Stimulated activated CD4-positive, alpha-beta T cell treated with anti-CD3 and anti-CD28 coated beads, Interleukin-12 subunit alpha, Interleukin-12 subunit beta, amount 100 ng/mL, for 24 hours (primary cell): ENCODE measurements around the gene COX6B1.
A peak's percentile ranks its signal among the peaks of the same experiment; 100 is the strongest.
"Not testable (repeated sequence)": the region's sequence is repeated elsewhere in the genome, so short reads cannot be mapped to it uniquely, and the experiment has no call there.

Experiments used
- DNase-seq, 2 experiments: peaks; one replicate each; pipeline ENCODE4 v3.0.0-alpha.2; 2020; ENCODE audit warnings: low read depth in 2 of 2

COX6B1 gene

DNA sequence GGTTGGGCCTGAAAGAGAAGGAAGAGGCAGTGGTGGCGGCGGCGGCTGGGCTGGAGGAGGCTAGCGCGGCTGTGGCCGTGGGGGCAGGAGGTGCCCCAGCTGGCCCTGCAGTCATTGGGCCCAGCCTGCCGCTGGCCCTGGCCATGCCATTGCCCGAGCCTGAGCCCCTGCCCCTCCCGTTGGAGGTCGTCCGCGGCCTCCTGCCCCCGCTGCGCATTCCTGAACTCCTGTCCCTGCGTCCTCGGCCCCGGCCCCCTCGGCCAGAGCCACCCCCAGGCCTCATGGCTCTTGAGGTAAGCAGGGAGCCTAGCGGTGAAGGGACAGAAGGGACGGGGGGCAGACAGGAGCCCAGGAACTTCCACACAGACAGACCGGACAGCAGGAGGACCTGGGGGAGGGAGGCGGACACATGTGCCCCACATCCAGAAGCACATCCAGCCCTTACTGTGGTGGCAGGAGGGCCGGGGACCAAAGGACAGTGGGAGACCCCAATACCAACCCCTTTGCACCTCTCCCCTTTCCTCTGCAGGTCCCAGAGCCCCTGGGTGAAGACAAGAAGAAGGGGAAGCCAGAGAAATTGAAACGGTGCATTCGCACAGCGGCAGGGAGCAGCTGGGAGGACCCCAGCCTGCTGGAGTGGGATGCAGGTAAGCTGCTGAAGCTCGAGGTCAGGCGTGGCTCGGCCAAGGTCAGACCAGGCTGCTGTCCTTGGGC lies 14.2 kb upstream of the COX6B1 start:
- DNase-seq: no peak

DNA sequence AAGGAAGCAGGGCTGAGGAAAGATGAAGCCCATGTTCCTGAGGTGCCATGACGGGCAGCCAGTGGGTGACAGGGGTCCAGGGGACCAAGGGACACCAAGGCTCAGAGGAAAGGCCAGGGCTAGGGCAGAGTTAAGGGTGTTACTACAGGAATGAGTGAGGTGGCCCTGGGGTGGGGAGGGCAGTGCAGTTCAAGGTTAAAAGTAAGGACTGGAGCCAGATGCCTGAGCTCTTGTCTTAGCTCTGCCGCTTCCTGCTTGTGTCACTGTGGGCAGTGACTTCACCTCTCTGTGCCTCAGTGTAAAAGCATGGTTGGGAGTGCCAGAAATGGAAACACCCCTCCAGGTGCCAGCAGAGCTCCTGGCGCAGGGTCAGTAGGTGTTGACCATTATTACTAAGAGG lies 11.5 kb upstream of the COX6B1 start:
- no peak for DNase-seq

DNA sequence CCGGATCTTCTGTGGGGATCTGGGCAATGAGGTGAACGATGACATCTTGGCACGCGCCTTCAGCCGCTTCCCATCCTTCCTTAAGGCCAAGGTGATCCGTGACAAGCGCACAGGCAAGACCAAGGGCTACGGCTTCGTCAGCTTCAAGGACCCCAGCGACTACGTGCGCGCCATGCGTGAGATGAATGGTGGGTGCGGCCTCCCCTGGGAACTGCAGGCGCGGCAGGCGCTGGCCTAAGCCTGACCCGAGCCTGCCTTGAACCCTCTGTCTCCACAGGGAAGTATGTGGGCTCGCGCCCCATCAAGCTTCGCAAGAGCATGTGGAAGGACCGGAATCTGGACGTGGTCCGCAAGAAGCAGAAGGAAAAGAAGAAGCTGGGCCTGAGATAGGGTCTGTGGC lies 11.0 kb upstream of the COX6B1 start:
- DNase-seq: no peak

DNA sequence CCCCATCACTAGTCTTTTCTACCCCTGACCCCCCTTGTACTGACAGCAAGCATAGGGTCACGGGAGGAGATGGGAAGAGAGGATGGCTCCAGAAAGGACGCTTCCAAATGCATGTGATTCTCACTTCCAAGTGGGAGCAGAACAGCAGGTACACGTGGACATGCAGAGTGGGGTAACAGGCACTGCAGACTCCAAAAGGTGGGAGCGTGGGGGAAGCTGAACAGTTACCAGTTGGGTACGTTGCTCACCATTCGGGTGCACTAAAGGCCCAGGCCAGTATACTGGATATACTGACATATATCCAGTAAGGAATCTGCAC lies 8.8 kb upstream of the COX6B1 start:
- DNase-seq: no peak

DNA sequence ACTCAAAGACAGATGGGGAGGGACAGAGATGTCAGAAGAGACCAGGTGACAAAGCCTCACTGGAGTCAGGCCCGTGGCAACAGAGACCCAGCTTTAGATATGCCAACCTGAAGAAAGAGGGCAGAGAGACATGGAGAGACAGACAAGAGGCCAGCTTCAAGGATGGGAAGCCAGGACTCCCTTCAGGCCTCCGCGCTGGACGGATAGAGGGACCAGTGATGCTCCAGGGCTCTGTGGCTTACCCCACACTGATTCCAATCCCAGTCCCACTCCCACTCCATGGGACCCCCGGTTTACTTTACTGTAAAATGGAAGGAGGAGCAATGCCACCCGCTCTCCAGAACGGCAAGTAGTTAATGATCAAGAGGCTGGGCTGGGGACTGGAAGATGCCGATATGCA lies 8.3 kb upstream of the COX6B1 start:
- no peak for DNase-seq

DNA sequence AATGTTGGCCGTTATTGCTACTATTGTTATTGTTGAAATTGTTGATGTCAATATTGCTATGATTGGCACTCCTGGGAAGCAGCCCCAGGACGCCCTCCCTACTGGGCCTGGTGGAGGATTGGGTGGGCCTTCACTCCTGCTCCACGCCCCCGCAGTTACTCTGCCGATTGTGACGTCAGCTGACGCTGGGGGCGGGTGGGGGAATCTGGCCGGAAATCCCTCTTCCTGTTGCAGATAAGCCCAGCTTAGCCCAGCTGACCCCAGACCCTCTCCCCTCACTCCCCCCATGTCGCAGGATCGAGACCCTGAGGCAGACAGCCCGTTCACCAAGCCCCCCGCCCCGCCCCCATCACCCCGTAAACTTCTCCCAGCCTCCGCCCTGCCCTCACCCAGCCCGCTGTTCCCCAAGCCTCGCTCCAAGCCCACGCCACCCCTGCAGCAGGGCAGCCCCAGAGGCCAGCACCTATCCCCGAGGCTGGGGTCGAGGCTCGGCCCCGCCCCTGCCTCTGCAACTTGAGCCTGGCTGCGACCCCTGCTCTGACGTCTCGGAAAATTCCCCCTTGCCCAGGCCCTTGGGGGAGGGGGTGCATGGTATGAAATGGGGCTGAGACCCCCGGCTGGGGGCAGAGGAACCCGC lies 6.5 kb upstream of the COX6B1 start, which contains the start of gene ETV2:
ETV2 (plus strand) TSS at position 231 of the 637 bp plus-strand sequence. CDS start 716 bp downstream, outside the sequence.
- no peak for DNase-seq

DNA sequence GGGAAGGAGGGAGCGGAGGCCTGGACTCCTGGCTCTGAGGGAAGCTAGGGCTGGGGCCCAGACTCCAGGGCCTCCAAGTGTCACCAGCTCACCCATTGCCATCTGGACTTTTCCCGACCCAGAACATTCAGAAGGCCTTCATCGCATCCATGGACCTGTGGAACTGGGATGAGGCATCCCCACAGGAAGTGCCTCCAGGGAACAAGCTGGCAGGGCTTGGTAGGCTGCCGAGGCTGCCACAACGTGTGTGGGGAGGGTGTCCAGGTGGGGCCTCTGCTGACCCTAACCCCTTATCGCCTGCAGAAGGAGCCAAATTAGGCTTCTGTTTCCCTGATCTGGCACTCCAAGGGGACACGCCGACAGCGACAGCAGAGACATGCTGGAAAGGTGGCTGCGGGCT lies 5.8 kb upstream of the COX6B1 start:
- no peak for DNase-seq

DNA sequence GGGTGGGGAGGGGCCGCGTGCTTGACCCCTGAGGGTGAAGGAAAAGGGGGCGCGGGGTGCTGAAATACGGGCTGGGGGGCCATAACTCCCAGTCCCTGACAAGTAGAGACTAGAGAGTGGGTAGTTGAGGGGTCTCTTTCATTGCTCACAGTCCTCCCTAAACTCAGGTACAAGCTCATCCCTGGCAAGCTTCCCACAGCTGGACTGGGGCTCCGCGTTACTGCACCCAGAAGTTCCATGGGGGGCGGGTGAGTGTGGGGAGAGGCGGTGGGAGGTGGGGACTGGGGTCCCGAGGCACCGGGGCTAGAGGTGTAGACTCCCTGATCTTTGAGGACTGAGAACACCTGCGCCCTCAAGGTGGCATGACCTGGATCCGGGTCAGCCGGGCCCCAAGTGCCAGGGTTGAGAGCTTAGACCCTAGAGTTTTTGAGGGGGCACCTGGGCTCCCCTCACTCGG lies 5.3 kb upstream of the COX6B1 start:
- no peak for DNase-seq

DNA sequence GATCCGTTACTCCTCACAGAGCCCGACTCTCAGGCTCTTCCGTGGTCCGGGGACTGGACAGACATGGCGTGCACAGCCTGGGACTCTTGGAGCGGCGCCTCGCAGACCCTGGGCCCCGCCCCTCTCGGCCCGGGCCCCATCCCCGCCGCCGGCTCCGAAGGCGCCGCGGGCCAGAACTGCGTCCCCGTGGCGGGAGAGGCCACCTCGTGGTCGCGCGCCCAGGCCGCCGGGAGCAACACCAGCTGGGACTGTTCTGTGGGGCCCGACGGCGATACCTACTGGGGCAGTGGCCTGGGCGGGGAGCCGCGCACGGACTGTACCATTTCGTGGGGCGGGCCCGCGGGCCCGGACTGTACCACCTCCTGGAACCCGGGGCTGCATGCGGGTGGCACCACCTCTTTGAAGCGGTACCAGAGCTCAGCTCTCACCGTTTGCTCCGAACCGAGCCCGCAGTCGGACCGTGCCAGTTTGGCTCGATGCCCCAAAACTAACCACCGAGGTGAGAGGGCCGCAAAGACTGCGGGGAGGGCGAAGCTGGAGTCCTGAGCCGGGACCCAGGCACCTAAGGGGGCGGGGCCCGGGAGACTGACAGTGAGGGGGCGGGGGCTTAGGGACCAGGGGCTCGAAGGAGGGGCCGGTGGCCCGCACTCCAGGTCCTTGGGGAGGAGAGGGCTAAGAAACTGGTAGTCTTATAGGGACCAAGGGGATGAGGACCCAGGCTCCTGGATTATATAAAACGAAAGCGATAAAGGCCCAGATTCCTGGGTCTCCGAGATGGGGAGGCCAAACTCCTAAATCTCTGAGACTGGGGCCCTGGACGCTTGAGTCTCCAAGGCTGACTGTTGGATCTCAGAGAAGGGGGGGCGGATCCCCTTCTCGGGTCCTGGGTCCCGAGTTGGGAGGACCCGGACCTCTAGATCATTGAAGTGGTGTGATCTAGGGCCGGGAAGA lies 4.6 kb upstream of the COX6B1 start:
- DNase-seq: peak; percentile 59 to 78

DNA sequence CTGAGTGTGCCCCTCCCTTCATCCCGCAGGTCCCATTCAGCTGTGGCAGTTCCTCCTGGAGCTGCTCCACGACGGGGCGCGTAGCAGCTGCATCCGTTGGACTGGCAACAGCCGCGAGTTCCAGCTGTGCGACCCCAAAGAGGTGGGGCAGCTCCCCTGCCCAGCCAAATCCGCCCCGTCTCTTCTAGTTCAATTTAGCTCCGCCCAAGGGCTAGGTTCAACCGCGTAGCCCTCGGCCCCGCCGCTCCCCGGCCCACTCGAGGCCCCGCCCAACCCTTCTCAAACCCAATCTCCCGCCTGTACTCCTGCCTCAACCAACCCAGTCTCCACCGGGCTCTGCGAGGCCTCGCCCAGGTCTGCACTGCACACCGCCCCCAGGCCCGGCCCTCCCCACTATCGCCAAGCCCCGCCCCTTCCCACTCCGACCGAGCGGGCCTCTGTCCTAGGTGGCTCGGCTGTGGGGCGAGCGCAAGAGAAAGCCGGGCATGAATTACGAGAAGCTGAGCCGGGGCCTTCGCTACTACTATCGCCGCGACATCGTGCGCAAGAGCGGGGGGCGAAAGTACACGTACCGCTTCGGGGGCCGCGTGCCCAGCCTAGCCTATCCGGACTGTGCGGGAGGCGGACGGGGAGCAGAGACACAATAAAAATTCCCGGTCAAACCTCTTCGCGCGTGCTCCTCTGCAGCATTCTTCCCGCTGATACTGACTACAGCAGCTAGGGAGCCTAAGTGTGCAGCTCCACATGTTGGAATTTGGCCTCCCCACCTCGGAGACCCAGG lies 3.7 kb upstream of the COX6B1 start:
- peak; percentile 86 to 97 for DNase-seq

DNA sequence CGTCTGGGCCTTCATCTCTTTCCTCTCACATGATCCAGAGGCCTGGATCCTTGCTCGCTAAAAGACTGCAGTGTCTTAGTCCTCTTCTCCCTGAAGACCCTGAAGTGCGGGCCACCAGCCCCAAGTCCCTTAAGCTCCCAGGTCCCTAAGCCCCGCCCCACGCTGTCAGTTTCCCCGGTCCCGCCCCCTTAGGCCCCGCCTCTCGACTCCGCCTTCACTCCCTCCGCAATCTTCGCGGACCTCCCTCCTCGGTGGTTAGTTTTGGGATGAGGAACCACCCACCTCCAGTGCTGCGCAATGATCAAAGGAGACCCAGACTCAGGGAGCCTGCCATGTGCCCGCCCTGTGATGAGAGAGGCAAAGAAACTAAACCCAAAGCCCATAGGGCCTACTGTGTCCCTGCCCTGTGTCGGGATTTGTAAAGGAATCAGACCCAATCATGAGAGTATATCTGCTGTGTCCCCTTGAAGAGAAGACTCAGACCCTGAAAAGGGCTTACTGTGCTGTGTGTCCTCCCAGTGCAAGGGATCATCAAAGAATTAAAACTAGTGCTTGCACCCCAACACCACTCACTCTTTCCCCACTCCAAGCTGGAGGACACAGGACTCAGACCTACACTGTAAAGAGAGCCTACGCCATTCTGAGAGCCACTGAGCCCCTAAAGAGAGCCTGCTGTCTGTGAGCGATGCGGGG lies 3.0 kb upstream of the COX6B1 start:
- DNase-seq: peak; percentile 67 to 90

DNA sequence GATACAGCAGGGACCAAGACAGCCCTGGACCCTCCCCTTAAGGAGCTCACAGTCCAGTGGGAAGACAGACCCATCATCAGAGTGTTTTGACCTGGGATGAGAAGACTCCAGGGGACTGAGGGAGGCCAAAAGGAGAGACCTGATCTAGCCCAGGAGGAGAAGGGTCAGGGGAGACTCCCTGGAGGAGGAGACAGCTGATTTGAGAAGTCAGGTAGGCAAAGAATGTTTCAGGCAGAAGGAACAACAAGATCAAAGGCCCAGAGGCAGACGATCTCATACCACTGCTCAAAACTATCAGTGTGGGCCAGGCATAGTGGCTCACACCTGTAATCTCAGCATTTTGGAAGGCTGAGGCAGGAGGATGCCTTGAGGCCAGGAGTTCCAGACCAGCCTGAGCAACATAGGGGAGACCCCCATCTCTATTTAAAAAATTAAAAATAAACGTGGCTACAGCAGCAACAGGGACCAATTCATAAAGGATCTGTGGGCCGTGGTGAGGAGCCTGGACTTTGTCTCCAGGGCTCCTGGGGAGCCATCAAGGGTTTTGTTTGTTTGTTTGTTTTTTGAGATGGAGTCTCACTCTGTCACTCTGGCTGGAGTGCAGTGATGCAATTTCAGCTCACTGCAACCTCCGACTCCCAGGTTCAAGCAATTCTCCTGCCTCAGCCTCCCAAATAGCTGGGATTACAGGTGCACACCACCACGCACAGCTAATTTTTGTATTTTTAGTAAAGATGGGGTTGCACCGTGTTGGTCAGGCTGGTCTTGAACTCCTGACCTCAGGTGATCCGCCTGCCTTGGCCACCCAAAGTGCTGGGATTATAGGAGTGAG lies 2.2 kb upstream of the COX6B1 start:
- DNase-seq: no peak

DNA sequence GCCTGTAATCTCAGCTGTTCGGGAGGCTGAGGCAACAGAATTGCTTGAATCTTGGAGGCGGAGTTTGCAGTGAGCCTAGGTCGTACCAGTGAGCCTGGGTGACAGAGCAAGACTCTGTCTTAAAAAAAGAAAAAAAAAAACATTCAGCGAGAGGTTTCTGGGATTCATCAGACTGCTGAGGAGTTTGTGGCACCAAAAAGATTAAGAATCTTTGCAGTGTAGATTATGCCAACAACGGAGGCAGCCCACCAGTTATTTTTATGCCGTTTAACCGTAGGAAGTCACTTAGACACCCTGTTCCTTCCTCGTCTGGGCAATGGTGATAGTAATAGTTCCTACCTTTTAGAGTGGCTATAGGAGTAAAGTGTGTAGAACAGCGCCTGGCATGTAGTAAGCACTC lies 2.5 kb downstream of the COX6B1 start:
- no peak for DNase-seq

DNA sequence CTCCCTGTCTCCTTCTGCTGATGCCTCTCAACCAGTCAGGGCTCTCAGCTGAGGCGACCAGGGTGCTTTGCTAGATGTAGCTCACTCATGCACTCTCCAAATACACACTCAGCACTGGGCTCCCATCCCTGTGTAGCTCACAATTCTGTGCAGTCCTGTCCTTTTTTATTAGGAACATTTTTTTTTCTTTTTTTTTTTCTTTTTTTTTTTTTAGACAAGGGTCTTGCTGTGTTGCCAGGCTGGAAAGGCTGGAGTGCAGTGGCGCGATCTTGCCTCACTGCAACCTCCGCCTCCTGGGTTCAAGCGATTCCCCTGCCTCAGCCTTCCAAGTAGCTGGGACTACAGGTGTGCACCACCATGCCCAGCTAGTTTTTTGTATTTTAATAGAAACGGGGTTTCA lies 6.7 kb downstream of the COX6B1 start:
- not testable (repeated sequence) for DNase-seq

DNA sequence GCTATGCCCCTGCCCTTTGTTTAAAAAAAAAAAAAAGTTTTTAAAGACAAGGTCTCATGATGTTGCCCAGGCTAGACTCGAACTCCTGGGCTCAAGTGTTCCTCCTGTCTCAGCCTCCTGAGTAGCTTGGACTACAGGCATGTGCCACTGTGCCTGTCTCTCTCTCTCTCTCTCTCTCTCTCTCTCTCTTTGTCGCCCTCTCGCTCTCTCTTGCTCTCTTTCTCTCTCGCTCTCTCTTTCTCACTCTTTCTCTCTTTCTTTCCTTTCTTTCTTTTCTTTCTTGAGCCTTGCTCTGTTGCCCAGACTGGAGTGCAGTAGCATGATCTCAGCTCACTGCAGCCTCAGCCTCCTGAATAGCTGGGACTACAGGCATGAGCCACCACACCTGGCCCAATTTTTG lies 7.5 kb downstream of the COX6B1 start:
- no peak for DNase-seq

DNA sequence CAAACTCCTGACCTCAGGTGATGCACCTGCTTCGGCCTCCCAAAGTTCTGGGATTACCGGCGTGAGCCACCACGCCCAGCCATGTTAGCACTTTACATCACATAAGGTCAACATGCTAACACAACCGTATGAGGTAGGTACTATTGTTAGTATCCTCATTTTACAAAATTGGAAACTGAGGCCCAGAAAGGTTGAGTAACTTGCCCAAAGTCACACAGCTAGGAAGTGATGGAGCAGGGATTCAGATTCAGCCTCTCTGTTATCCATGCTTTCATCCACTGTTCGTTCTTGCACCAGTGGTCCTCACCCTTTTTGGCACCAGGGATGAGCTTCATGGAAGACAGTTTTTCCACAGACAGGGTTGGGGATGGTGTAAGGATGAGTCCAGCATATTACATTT lies 8.6 kb downstream of the COX6B1 start:
- DNase-seq: no peak

DNA sequence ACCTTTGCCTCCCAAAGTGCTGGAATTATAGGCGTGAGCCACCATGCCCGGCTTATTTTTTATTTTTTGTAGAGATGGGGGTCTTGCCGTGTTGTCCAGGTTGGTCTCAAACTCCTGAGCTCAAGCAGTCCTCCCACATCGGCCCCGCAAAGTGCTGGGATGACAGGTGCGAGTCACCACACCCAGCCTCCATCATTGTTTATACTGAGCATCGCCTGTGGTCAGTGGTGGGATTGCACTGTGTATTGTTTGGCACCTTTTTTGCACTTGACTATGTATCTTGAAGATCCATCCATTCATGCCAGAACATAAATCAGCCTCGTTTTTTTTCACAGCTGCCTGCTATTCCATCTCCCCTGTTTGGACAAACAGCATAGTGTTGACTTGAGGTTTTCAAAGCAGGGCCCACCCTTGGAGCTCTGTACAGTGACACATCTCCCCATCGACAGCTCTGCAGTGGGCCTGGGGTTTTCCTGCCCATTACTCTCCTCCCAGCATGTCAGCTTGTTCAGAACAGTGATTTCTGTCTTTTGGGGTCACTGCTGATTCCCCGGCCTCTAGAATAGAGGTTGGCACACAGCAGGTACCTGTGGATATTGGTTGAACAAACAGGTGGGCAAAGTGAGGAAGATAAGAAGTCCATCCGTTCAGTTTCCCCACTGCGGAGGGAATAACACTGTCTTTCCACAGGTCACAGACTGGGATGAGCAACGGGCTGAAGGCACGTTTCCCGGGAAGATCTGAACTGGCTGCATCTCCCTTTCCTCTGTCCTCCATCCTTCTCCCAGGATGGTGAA lies 10.0 kb downstream of the COX6B1 start:
- DNase-seq: no peak

DNA sequence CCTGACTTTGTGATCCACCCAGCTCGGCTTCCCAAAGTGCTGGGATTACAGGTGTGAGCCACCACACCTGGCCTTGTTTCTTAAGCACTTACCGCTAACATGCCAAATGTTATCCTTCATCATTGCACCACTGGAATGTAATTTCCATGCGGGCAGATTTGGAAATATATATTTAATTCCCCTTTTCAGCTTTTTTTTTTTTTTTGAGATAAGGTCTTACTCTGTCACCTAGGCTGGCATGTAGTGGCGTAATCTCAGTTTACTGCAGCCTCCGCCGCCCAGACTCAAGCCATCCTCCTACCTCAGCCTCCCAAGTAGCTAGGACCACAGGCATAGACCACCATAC lies 13.8 kb downstream of the COX6B1 start:
- no peak for DNase-seq

DNA sequence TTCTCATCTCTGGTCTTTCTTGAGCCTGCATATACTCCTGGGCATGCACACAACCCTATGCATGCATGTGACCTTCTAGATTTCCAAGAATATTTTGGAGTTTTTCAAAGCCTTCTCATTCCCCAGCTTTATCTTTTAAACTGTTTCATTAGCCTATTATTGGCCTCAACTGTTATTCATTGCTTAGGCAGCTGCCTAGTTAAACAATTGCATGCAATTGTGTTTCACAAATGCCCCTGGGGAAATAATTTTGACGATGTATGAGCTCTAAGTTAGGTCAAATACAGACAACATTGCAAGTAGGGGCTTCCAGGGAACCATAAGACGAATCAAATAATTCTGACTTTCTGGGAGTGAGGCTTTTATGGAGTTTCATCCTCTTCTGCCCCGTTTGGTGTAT lies 15.9 kb downstream of the COX6B1 start:
- no peak for DNase-seq

DNA sequence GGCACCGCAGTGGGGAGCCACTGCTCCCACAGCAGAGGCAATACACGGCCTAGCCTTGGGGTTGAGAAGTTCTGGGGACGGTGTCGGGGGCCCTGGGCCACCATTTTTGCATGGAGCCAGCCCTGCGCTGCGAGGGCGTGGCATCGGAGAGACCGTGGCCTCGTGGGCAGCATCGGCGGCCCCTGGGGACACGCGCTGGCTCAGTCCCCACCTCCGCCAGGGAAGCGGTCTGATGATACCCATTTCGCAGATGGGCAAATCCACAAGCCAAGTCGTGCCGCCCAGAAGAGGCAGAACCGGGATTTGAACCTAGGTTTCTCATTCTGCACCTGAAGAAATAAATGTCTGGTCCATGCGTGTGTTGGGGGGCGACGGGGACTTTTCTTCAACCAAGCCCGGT lies 17.0 kb downstream of the COX6B1 start:
- DNase-seq: no peak
